Fibroblast of lung (primary cell): Measurements from ENCODE around the gene AGBL4.

Experiments used
- EZH2 ChIP-seq: IDR thresholded peaks from 2 replicates; pipeline ENCODE4 v1.5.1; 2012; ENCODE audit warnings: low read length, control low read depth, mild to moderate bottlenecking; ENCODE audit errors: missing control alignments
- TF ChIP-seq, protein P1 (sequence below), 2 donors: IDR thresholded peaks in 1 of 2; conservative IDR thresholded peaks in 1 of 2; 1 replicate in 1 of 2; 2 replicates in 1 of 2; pipeline ENCODE4 v1.5.1; 2011 to 2012; ENCODE audit warnings: low read length in 2 of 2, control low read depth in 1 of 2, inconsistent platforms in 1 of 2, low read depth in 1 of 2, mild to moderate bottlenecking in 1 of 2

- TF ChIP-seq, protein P1, sequence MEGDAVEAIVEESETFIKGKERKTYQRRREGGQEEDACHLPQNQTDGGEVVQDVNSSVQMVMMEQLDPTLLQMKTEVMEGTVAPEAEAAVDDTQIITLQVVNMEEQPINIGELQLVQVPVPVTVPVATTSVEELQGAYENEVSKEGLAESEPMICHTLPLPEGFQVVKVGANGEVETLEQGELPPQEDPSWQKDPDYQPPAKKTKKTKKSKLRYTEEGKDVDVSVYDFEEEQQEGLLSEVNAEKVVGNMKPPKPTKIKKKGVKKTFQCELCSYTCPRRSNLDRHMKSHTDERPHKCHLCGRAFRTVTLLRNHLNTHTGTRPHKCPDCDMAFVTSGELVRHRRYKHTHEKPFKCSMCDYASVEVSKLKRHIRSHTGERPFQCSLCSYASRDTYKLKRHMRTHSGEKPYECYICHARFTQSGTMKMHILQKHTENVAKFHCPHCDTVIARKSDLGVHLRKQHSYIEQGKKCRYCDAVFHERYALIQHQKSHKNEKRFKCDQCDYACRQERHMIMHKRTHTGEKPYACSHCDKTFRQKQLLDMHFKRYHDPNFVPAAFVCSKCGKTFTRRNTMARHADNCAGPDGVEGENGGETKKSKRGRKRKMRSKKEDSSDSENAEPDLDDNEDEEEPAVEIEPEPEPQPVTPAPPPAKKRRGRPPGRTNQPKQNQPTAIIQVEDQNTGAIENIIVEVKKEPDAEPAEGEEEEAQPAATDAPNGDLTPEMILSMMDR (conservative IDR thresholded peaks at IDR 0.05 in 1 of 2, IDR thresholded peaks at IDR 0.05 in 1 of 2; ENCODE audit: low read depth in 1 of 2, low read length in 2 of 2): no peak
- no peak for TF ChIP-seq EZH2
Measured at GRCh38 chr1:48955774-48956173, 1068.0 kb downstream of the AGBL4 start.
